ENCODE results near the gene ARHGEF16.

Gene ARHGEF16

GRCh38 chr1:3438661-3439180 is 15.7 kb upstream of the ARHGEF16 start:
- no peak for DNase-seq (ENCODE audit: low spot score)

- no peak for DNase-seq (ENCODE audit: low spot score)
Measured at GRCh38 chr1:3439346-3440299, 14.8 kb upstream of the ARHGEF16 start.

- DNase-seq (ENCODE audit: low spot score) = no peak
Measured at GRCh38 chr1:3440300-3440681, 14.2 kb upstream of the ARHGEF16 start.

- DNase-seq (ENCODE audit: low spot score) = no peak
Measured at GRCh38 chr1:3440711-3441409, 13.6 kb upstream of the ARHGEF16 start.

- DNase-seq (ENCODE audit: low spot score) = no peak
Measured at GRCh38 chr1:3441410-3441847, 13.0 kb upstream of the ARHGEF16 start.

DNA sequence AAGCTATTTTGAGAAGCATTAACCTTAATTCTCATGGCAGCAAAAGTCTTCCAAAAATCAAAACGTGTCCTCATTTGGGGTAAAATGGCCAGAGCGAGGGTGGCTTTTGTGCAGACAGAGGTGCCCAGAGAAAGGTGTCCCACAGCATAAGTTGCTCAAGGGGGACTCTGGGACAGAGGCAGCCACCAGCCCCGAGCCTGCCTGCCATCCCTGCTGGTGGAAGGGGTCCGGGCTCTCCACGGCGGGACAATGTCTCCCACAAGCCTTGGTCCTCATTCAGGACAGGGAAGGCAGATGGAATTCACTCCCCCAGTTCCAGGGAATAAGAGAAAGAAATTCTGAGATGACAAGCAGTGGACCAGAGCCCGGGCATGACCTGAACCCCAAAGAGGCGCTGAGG is 12.6 kb upstream of the ARHGEF16 start:
- no peak for DNase-seq (ENCODE audit: low spot score)

- no peak for DNase-seq (ENCODE audit: low spot score)
Measured at GRCh38 chr1:3442331-3442730, 12.1 kb upstream of the ARHGEF16 start.

- no peak for DNase-seq (ENCODE audit: low spot score)
Measured at GRCh38 chr1:3442901-3443300, 11.6 kb upstream of the ARHGEF16 start.

- no peak for DNase-seq (ENCODE audit: low spot score)
Measured at GRCh38 chr1:3443807-3444206, 10.7 kb upstream of the ARHGEF16 start.

DNA sequence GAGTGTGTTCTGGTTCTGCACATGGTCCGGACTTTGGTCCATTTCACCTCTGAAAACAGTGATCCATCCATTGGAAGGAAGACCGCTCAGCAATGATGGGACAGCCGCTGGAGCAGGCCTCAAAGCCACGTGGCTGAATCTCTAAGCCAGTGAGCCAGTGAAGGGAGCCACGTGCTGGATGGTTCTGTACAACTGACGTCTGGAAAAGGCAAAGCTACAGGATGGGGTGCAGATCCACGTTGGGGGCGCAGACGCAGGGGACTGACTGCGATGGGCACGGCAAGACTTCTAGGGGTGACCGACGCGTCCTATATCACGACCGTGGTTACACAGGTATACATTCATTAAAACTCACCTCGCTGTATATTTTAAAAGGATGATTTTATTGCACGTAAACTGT is 10.2 kb upstream of the ARHGEF16 start:
- DNase-seq (ENCODE audit: low spot score) = no peak

GRCh38 chr1:3444736-3445135 is 9.7 kb upstream of the ARHGEF16 start:
- no peak for DNase-seq (ENCODE audit: low spot score)

DNA sequence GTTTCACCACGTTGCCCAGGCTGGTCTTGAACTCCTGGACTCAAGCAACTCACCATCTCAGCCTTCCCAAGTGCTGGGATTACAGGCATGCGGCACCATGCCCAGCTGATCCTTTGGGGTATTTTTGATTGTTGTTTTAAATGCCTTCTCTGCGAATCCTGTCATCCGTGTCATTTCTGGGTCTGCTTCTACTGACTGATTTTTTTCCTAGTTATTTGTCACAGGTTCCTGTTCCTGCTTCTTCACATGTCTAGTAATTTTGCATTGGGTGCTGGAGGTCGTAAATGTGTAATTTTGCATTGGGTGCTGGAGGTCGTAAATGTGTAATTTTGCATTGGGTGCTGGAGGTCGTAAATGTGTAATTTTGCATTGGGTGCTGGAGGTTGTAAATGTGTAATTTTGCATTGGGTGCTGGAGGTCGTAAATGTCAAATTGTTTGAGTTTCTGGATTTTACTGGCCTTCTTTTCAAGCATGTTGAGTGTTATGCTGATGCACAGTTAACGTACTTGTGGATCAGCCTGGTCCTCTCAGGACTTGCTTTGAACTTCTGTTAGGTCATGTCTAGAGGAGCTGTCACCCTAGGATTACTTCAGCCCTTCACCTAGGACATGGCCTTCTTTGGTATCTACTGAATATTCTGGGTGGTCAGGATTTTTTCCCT is 4.1 kb upstream of the ARHGEF16 start:
- DNase-seq (ENCODE audit: low spot score) = no peak

GRCh38 chr1:3450983-3451382 is 3.5 kb upstream of the ARHGEF16 start:
- DNase-seq (ENCODE audit: low spot score) = no peak

DNA sequence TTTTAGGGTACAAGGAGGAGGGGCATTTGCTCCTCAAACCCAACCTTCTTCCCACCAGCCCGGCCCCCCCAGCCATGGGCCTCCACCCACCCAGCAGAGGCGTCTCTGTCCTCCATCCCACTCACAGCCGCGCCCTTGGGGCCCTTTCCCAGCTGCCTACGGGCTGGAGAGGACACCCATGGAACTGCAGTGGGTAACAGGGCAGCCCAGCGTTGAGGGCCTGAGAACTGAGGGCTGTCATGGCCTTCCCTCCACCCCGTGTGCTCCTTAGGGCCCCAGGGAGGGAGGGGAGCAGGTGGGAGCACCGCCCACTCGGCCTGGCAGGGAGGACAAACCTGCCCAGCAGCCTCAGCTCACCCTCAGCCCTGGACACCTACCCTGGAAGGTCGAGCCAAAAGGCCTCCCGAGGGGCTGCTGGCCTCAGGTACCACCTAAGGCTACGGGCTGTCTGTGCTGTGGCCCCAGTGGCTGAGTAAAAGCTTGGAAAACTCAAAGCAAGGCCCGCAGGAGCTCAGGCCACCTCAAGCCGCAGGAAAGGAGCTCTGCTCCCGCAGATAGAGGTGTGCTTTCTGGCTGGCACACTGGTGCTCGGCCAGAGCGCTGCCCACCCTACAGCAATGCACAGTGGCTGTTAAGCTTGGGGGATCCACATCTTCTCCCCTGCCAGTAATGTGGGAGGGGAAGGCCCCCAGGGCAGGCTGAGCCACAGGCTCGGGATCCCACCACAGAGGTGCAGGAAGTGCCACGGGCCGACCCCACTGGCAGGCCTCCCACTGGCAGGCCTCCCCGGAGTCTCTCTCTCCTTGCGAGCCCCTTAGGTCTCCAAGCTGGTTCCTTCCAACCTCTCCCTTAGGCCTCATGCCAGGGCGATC is 2.2 kb upstream of the ARHGEF16 start:
- DNase-seq (ENCODE audit: low spot score) = no peak

GRCh38 chr1:3452866-3453175 is 1.6 kb upstream of the ARHGEF16 start:
- no peak for DNase-seq (ENCODE audit: low spot score)

DNA sequence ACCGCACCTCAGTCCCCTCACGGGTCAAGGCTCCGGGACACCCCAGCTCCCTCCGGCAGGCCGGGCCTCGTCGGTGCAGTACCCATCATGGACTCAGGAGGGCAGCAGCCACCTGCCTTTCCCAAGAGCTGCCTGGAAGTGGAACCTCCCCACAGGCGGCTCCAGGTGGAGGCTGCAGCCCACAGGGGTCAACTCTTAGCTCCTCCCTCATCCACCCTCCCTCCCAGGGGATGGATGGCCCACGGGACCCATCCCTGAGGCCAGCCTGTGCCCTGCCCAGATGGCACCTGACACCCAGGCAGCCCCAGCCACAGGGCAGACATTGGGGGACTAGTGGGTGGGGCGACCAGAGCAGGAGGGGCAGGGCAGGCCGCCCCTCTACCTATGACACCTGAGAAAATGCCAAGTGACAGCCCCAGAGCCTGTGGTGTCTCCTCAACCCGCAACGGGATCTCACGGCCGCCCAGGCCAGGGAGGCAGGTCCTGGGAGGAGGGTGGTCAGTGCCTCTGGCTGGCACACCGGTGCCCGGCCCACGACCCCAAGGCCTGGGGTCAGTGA is 1.2 kb upstream of the ARHGEF16 start:
- peak; percentile 89 for DNase-seq (ENCODE audit: low spot score)

DNA sequence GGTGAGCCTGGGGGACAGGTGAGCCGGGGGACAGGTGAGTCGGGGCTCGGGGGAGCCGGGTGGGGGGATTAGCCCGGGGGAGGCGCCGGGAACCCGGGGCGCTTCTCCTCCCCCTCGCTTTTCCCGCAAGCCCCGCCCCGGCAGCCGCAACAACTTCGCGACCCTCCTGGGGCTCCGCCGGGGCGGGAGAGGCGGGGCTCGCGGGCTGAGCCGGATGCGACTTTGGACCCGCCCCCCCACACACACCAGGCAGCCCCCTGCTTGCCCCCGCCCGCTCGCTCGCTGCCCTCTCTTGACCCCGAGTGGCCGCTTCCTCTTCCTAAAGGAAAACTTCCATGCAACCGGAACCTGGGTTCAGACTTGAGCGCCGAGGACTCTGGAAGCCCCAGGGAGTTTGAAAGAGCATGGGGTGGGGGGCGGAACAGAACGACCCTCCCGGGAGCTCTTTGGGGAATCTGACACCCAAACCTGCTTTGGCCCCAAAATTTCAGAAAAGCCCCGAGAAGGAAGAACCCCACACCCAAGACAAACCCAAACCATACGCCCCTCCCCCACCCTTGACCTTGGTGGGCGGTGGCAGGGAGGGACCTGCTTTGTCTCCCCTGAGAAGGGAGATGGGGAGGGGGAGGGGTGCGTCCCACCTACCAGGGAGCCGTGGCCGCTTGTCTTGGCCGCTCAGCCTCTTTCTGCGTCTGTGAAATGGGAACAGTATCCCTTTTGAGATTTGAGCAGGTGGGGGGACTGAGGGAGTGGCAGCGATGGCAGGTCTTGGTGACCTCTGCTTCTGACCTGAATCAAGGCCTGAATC is 550 bp downstream of the ARHGEF16 start:
- no peak for DNase-seq (ENCODE audit: low spot score)

- no peak for DNase-seq (ENCODE audit: low spot score)
Measured at GRCh38 chr1:3455670-3456448, 1.4 kb downstream of the ARHGEF16 start.

DNA sequence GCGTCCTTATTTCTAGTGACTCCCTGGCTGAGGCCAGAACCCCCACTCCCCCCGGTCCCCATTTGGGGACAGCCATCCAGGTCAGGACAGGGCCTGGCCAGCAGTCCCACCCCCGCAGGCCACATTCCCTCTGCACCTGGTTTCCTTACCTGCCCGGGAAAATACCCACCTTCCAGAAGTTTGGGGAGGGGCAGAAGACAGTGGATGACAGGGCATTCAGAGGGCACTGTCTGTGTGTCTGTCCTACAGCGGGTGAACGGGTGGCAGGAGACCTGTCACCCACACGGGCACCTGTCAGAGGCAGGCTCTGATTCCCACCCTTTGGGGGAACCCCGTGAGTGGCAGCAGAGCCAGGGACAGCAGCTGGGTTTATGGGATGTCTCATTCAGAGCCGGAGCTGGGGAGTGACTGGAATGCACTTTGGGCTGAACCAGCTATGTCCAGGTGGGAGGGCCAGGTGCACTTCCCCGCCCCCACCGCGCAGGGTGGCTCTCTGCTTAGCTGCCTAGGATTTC is 2.0 kb downstream of the ARHGEF16 start:
- DNase-seq (ENCODE audit: low spot score) = no peak

All from AG08395 (cell line).